Endothelial cell (in vitro differentiated cells): ENCODE results near the gene PDE1A. TPM values are rescaled to one million over a fixed set of nuclear protein-coding genes. Genes with fewer than 3 reads are reported as not detected.

ENCODE experiments used
- DNase-seq: peaks from one replicate; pipeline ENCODE4 v3.0.0; 2021; ENCODE audit warnings: low spot score
- H3K27ac Mint-ChIP-seq: one replicate; pipeline ENCODE4 v1.8.0; 2021; ENCODE audit warnings: mixed read lengths, inconsistent platforms; ENCODE audit not compliant: unreplicated experiment
- H3K27me3 Mint-ChIP-seq: one replicate; pipeline ENCODE4 v1.8.0; 2021; ENCODE audit warnings: mild to moderate bottlenecking, moderate library complexity, mixed read lengths, inconsistent platforms; ENCODE audit not compliant: unreplicated experiment
- H3K36me3 Mint-ChIP-seq: one replicate; pipeline ENCODE4 v1.8.0; 2021; ENCODE audit warnings: mild to moderate bottlenecking, low read depth, mixed read lengths, inconsistent platforms; ENCODE audit not compliant: unreplicated experiment
- H3K4me1 Mint-ChIP-seq: one replicate; pipeline ENCODE4 v1.8.0; 2021; ENCODE audit warnings: mild to moderate bottlenecking, mixed read lengths, inconsistent platforms; ENCODE audit not compliant: unreplicated experiment
- H3K4me3 Mint-ChIP-seq: one replicate; pipeline ENCODE4 v1.8.0; 2021; ENCODE audit warnings: mild to moderate bottlenecking, mixed read lengths, inconsistent platforms; ENCODE audit not compliant: unreplicated experiment
- H3K9me3 Mint-ChIP-seq: one replicate; pipeline ENCODE4 v1.8.0; 2021; ENCODE audit warnings: mixed read lengths, inconsistent platforms; ENCODE audit not compliant: unreplicated experiment
- total RNA-seq: library from RNA; stranded (reverse); fragmentation: NEBNext Ultra II Directional; extraction: Animal tissue kit (Norgen Biotek cat#: 25700); gene quantifications from one replicate; pipeline ENCODE4 v1.2.1, GENCODE V29; 2021; ENCODE audit not compliant: unreplicated experiment
- TF ChIP-seq, protein P1 (sequence below): fragments of 200-600 bp; sonication (generic); IDR thresholded peaks from one replicate; pipeline ENCODE4 v1.5.0; 2021; ENCODE audit warnings: antibody characterized with exemption; ENCODE audit not compliant: unreplicated experiment

The PDE1A gene
- total RNA-seq, 1 donor from 2014 or later = 21.6 TPM

DNA sequence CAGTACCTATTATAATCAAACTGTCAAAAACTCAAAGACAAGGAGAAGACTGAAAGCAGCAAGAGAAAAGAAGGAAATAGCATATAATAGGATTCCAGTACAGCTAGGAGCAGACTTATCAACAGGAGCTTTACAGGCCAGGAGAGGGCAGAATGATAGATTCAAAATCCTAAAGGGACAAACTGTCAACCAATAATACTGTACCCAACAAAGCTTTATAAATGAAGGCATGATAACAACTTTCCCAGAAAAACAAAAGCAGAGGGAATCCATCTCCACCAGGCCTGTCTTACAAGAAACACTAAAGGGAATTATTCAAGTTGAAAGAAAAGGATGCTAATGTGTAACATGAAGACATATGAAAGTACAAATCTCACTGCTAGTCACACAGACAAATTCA is 42.0 kb downstream of the PDE1A start:
- Mint-ChIP-seq H3K27ac (no peak overlapping the region), H3K4me3 (no peak overlapping the region), H3K27me3 (peaks cover 7% of the 10 kb centered on the region), H3K36me3 (peaks cover 14% of the 10 kb centered on the region), H3K9me3 (peaks cover 7% of the 10 kb centered on the region), H3K4me1 (no peaks in the 10 kb centered on the region)
- DNase-seq = no peak
- TF ChIP-seq, protein P1, sequence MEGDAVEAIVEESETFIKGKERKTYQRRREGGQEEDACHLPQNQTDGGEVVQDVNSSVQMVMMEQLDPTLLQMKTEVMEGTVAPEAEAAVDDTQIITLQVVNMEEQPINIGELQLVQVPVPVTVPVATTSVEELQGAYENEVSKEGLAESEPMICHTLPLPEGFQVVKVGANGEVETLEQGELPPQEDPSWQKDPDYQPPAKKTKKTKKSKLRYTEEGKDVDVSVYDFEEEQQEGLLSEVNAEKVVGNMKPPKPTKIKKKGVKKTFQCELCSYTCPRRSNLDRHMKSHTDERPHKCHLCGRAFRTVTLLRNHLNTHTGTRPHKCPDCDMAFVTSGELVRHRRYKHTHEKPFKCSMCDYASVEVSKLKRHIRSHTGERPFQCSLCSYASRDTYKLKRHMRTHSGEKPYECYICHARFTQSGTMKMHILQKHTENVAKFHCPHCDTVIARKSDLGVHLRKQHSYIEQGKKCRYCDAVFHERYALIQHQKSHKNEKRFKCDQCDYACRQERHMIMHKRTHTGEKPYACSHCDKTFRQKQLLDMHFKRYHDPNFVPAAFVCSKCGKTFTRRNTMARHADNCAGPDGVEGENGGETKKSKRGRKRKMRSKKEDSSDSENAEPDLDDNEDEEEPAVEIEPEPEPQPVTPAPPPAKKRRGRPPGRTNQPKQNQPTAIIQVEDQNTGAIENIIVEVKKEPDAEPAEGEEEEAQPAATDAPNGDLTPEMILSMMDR = no peak

DNA sequence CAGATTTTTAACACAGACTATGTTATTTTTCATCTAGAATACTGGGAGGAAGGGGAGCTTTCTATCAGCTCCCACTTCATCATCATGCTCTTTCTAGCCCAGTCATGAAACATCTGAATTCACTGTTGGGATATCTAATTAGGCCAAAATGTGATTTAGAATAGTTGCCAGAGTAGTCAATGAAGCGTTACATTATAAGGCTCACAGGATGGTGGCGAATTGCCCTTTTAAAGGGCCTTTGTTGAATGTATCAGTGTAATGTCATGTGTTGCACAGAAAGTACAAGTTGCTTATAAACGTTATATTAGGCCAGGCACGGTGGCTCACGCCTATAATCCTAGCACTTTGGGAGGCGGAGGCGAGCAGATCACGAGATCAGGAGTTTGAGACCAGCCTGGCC is 45.6 kb downstream of the PDE1A start:
- peaks cover 13% of the 10 kb centered on the region for H3K9me3 Mint-ChIP-seq
- TF ChIP-seq, protein P1 = no peak
- H3K36me3 Mint-ChIP-seq = peaks cover 22% of the 10 kb centered on the region
- no peak for DNase-seq
- no peak overlapping the region for H3K4me3 Mint-ChIP-seq
- H3K27ac Mint-ChIP-seq = no peak overlapping the region
- H3K4me1 Mint-ChIP-seq = no peaks in the 10 kb centered on the region
- peaks cover 9% of the 10 kb centered on the region for H3K27me3 Mint-ChIP-seq

DNA sequence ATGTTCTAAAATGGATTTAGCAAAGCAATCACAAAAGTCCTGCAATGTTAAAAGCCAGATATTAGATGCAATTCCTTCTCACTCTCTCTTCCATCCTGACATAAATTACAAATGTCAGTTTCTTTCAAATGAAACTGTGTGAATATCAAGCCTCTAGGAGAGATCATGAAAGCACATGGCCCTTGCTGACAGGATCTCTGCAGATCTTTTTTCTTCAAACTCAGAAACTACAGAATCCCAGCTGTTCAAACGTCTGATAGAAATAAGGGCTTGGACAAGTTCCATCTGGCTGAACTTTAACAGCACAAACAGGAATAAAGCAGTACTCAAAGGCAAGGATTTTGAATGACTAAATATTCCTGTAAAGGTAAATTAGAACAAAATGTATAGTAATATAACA is 47.6 kb downstream of the PDE1A start:
- Mint-ChIP-seq H3K9me3 (peaks cover 8% of the 10 kb centered on the region), H3K27ac (no peak overlapping the region), H3K36me3 (peaks cover 16% of the 10 kb centered on the region), H3K4me3 (no peak overlapping the region), H3K27me3 (peaks cover 9% of the 10 kb centered on the region), H3K4me1 (no peaks in the 10 kb centered on the region)
- TF ChIP-seq, protein P1 = no peak
- DNase-seq = no peak

DNA sequence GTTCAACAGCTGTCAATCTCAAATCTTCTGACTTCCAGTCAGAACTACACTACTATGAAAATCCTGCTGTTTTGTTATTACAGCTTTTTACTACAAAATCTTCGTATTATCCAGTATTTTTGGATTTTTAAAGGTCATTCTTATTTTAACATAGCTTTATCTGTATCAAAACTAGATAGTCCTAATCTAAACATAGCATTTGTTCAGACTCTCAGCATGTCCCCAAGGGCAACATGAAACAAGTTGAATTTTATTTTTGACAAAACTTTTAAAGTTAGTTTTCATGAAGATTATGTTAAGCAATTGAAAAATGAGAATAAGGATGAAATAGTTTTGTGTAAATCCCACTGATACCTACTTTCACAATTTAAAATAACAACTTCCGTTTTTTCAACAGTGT is 48.1 kb downstream of the PDE1A start:
- TF ChIP-seq, protein P1 = no peak
- peaks cover 16% of the 10 kb centered on the region for H3K36me3 Mint-ChIP-seq
- H3K27ac Mint-ChIP-seq = no peak overlapping the region
- no peaks in the 10 kb centered on the region for H3K4me1 Mint-ChIP-seq
- H3K27me3 Mint-ChIP-seq = peaks cover 9% of the 10 kb centered on the region
- DNase-seq = no peak
- H3K9me3 Mint-ChIP-seq = peaks cover 8% of the 10 kb centered on the region
- H3K4me3 Mint-ChIP-seq = no peak overlapping the region

DNA sequence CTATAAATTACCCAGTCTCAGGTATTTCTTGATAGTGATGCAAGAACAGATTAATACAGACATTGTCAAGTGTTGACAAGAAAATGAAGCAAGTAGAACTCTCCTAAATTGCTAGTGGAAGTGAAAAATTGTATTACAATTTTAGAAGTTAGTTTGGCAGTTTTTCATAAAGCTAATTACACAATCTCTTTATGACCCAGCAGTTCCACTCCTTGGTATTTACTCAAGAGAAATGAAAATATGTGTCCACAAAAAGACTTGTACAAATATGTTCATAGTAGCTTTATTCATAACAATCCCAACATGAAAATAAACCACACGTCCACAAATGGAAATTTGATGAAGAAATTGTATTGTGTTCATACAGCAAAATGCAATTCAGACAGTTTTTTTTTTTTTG is 49.4 kb downstream of the PDE1A start:
- H3K27me3 Mint-ChIP-seq = peaks cover 9% of the 10 kb centered on the region
- H3K4me3 Mint-ChIP-seq = no peak overlapping the region
- H3K9me3 Mint-ChIP-seq = peaks cover 8% of the 10 kb centered on the region
- H3K4me1 Mint-ChIP-seq = no peaks in the 10 kb centered on the region
- TF ChIP-seq, protein P1 = no peak
- H3K27ac Mint-ChIP-seq = no peak overlapping the region
- H3K36me3 Mint-ChIP-seq = peaks cover 16% of the 10 kb centered on the region
- DNase-seq = no peak
